NCI-H1694 treated with DMSO at 0.1 percent for 48 hours (cell line): ENCODE data around the gene GLT8D1.
"Not testable (repeated sequence)": the region's sequence is repeated elsewhere in the genome, so short reads cannot be mapped to it uniquely, and the experiment has no call there.

Experiments used
- DNase-seq: peaks from one replicate; lab custom pipeline; 2025; lab: John Stamatoyannopoulos, UW

GLT8D1 gene

DNA sequence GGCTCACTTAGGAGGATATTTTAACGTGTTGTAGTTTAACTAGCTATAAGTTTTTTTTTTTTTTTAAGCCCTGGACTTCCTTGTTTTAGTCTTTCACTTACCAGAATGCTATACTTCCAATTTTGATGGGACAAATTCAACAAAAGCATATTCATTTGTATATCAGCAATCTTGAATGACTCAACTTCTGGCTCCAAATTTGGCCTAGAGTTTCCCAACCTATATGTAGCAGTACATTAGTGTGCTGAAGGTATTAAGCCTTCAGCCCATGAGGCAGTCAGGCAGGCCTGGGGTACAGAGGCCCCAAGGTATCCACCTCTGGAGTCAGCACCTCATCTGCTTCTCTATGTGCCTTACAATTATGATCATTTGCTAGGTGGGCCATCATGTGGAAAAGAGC is 25.8 kb downstream of the GLT8D1 start:
- DNase-seq: no peak

DNA sequence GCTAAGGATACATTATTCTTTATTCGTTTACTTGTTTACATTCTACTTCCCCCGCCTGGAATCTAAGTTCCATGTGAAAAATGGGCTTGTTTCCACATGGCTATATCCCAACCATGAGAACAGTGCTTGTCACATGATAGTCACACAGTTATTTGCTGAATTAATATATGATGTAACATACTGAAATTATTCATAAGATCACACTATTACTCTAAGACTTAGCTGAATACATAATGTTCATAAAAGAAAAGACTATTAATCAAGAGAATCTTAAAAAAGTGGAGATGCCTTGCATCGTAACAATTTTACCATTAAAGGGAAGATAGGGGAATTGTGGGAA is 26.4 kb downstream of the GLT8D1 start:
- DNase-seq: no peak

DNA sequence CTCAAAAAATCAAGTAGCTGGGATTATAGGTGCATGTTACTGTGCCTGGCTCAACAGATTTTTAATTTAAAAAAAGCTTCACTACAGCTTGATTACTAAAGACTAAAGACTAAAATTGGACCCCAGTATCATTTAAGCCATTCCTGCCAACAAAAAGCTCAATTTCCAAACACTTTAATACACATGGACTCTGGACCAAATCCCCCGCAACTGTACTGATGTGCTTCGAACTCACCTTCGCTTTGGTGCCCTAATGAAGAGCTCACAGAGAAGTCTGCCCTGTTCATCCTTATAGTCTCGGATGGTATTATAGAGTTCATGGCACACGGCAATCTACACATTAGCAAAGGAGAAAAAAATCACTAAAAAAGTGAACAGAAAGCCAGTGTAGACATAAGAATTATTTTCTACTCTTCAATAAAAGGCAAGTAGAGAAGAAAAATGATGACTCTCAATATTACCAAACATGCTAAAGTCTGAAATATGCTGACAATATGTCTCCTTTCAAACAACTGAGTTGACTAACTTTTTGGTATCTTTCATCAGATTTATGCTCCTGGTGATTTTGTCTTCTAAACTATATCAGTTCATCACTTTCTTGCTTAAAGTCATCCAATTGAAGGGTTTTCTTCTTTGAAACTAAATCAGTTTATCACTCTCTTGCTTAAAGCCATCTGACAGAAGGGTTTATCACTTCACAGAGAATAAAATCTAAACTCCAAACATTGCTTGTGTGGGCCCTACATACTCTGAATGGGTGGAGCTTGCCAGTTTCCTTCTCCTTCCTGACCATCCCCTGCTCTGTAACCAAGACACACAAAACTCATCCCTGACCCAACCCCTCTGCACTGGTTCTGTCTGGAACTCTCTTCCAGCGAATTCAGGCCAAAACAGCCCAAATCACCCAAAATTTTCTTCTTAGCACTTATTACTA is 27.1 kb downstream of the GLT8D1 start:
- no peak for DNase-seq

DNA sequence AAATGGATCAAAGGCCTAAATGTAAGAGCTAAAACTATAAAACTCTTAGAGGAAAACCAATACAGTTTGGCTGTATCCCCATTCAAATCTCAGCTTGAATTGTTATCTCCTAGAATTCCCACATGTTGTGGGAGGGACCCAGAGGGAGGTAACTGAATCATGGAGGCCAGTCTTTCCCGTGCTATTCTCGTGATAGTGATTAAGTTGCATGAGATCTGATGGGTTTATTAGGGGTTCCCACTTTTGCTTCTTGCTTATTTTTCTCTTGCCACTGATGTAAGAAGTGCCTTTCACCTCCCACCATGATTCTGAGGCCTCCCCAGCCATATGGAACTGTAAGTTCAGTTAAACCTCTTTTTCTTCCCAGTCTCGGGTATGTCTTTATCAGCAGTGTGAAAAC is 29.4 kb downstream of the GLT8D1 start:
- not testable (repeated sequence) for DNase-seq

DNA sequence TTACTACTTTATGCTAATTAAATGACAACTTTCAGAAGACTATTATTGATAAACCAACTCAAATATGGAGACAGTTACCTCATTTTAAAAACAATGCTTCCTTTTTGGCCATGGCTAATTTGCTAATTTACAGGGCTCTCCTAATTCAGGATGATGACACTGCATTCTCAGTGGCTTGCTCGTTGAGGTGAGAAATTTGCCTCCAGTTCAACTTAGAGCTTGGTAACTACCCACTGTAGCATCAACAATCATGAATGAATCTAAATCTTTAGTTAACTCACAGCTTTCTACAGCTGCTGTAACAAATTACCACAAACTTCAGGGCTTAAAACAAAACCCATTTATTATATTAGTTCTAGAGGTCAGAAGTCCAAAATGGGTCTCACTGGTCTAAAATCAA is 33.9 kb downstream of the GLT8D1 start:
- no peak for DNase-seq

DNA sequence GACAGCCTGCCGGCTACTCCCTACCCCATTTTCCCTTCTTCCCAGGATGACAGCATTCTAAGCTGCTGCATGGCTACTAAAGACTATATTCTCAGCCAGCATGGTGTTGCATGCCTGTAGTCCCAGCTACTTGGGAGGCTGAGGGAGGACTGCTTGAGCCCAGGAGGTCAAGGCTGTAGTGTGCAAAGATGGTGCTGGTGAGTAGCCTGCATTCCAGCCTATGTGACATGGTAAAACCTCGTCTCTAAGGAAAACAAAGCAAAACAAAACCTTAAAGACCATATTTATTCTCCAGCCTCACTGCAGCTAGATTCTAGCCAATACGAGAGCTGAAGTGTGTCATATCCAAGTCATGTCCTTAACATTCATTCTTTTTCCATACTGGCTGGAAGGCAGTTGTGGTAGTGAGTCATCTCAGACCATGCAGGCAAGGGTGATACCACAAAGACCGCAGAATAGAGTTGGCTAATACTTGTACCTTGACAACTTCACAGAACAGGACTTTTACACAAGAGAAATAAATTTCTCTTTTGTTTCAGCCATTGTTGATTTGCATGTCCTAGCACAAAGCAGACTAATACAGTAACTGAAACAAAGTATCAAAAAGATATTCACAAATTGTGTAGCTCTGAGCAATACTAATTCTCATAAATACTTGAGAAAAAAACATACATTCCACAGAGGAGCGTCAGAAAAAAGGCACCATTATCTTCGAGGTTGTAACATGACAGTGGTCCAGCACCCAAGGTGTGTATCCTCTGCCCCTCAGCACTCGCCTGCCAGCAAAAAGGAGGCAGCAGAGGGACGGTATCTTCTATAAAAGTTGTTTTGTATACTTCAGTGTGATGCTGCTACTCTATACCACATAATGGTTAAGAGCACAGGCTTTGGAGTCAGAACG is 34.7 kb downstream of the GLT8D1 start:
- no peak for DNase-seq

DNA sequence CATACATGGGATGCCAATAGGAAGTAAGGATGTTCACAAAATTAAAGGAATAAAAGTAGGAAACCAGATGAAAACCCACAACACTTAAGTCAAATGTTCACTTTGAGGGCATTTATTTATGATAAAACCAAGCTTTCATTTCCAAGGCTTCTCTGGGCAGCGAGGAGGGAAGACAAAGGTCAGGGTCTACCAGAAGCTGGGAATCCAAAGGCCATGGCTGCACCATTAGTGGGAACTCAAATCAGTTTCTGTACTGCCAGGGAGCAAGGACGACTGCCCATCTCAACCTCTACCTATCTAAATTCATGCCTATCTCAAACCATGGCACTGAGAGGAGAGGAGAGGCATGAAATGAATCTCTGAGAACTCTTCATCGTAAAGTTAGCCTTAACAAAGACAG is 42.5 kb downstream of the GLT8D1 start:
- no peak for DNase-seq

DNA sequence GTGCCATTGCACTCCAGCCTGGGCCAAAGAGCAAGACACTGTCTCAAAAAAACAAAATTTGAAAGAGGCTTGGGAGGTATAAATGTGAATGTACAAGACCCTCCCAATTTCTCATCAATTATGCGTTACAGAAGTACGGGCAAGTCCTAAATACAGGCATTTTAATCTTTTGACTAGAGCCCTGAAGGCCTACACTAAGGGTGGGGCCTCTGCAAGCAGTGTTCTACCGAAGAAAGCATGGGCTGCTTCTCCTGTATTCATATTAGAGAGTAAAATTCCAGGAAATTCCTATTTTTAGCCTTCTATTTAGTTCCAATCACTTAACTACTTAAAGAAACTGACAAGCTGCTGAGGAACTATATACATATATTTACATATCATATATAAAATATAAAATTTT is 45.5 kb downstream of the GLT8D1 start:
- no peak for DNase-seq

DNA sequence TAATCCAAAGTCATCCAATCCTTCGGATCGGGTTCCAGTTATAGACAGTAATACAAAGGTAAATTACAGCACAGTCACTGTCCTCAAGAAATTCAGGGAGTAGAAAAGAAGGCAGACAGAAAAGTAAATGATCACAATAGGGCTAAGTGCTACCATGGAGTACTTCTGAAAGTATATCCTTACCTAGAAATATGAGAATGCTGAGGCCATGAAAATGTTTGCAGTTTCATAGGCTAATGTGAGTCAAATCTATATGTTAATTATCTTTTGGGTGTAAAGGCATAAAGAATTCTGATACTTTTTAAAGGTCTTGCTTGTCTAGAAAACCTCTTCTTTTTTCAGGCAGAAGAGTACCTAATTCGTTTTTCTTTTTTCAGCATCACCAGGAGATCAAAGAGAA is 49.7 kb downstream of the GLT8D1 start:
- DNase-seq: no peak

DNA sequence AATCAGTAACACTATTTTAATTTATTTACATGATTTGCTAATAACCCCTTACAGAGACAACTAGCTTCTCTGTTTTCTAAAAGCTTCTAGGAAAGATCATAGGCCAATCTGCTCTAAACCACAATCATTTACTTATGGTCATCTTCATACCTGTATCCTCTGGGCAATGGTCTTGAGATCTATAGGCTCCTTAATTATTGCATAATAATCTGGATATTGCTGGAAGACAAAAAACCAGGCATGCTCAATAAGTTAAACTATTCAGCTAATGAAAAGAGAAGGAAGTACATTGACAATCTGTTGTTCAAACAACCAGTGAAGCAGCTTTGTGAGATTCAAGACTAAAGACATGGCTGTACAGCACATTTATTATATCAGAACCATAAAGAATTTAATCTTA is 54.0 kb downstream of the GLT8D1 start:
- no peak for DNase-seq

DNA sequence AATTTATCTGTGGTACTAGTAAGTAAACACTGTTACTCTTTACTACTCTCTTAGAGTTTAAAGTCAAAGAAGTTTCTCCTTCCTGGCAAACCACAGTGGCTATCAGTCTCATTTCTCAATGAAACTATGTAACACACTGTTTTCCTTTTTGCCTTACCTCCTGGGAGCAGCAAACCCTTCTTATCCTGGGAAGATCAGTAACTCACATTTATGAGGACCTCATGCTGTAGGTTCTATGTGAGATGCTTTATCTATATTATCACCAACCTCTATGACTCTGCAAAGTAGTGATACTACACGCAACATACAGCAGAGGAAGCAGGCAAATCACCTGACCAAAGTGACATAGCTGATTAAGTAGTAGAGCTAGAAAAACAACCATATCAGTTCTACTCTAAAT is 55.2 kb downstream of the GLT8D1 start:
- DNase-seq: no peak

DNA sequence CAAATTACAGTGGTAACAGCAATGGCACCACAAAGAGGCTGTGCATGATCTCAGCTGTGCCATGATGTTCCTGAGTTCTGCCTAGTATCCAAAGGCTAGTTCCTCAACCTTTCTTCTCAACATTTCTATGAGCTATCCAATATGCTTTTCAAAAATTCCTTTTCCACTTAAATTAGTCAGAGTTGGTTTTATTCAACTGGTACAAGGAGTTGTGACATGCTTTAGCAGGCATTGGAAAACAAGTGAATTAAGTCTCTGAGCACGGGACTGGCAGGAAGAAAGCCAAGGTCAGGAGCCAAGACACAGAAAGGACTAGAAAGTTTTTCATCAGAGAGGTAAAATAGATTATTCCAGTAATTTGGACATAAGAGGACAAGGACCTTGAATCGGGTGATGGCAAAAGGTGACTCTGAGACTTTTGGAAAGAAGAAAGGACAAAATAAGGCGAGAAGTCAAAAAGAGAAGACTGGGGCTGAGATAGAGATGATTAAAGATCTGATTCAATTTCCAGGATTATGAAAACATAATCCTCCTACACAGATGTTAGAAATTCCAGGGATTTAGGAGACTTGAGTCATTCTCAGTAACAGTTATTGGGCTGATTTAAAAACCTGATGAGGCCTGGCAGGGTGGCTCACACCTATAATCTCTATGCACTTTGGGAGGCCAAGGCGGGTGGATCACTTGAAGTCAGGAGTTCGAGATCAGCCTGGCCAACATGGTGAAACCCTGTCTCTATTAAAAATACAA is 56.0 kb downstream of the GLT8D1 start:
- DNase-seq: no peak

DNA sequence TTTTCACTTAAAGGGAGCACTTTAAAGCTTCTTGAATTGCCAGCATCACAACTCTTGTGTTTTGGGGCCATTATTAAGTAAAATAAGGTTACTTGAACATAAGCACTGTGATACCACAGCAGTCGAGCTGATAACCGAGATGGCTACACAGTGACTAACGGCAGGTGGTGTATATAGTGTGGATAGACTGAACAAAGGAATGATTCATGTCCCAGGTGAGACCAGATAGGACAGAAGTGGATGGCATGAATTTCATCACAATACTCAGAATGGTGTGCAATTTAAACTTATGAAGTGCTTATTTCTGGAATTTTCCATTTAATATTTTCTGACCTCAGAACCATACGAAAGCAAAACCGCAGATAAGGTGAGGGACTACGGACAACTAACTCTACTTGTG is 60.0 kb downstream of the GLT8D1 start:
- no peak for DNase-seq
